Right ventricle myocardium superior (tissue), 1 donor: ENCODE data around the gene NOL3. TPM values are rescaled to one million over a fixed set of nuclear protein-coding genes. Genes with fewer than 3 reads are reported as not detected.

Experiments
- ATAC-seq: fragments of 200-7000 bp; cut with Tn5 transposase; one replicate; pipeline ENCODE4 v1.9.1; 2020; ENCODE audit warnings: mild to moderate bottlenecking; ENCODE audit not compliant: poor library complexity
- DNase-seq: peaks from one replicate; pipeline ENCODE4 v3.0.0-alpha.2; 2020
- intact Hi-C: fragments of 100-400 bp; cut with DNase I; formaldehyde crosslinking; loops from one replicate; pipeline ENCODE4 v1.11.2; 2022
- total RNA-seq: library from RNA; stranded (reverse); fragmentation: NEBNext Ultra II Directional; extraction: Animal tissue kit (Norgen Biotek cat#: 25700); gene quantifications from one replicate; pipeline ENCODE4 v1.2.1, GENCODE V29; 2021
- donor health status: DM: no; HTN: yes; CAD: no; lungs with severe emphysema.

Gene NOL3
- total RNA-seq, 1 donor from 2014 or later = 105 TPM

DNA sequence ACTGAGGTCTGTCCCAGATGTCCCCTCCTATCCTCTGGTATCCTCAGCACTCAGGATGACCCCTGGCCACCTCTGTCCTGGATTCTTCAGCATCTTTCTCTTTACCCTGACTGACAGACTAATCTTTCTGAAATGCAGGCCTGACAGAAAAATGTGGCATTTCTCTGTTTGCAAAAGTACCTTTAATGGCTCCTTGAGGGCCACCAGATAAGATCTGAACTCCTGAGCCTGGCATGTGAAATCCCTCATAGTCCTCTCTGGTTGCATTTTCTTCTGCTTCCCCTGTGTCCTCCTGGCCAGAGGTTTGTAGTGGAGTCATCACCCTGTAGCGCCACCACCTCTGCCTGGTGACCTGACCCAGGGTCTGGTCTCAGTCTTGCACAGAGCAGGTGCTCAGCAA, 26.5 kb downstream of the NOL3 start:
- DNase-seq = no peak
- ATAC-seq = no peak
- intact Hi-C loops = no loop called here

DNA sequence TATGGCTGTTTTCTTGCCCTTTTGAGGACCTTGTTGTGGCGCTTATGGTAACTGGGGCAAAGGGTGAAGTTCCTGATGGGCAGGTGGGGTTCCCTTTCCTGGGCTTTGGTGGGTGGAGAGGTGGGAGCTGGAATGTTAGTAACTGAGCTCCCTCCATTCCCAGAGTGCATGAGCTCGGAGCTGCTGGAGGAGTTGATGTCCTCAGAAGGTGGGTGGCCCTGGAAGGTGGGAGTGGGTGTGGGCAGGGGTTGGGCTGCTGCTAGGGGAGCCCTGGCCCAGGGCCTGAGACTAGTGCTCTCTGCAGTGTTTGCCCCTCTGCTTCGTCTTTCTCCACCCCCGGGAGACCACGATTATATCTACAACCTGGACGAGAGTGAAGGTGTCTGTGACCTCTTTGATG, 27.4 kb downstream of the NOL3 start:
- DNase-seq = no peak
- intact Hi-C loops = no loop called here
- no peak for ATAC-seq

DNA sequence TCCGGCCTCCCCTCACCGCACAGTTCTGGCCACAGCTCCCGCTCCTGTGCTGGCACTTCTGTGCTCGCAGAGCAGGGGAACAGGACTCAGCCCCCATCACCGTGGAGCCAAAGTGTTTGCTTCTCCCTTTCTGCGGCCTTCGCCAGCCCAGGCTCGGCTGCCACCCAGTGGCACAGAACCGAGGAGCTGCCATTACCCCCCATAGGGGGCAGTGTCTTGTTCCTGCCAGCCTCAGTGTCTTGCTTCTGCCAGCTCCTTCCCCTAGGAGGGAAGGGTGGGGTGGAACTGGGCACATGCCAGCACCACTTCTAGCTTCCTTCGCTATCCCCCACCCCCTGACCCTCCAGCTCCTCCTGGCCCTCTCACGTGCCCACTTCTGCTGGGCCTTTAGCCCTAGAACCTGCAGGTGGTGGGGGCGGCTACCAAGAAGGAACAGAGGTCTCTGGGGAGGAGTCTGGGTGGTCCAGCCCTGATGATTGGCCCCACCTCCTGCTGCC, 27.9 kb downstream of the NOL3 start:
- ATAC-seq (peak; percentile 47), DNase-seq (peak; percentile 60)
- intact Hi-C loops = no loop called here

DNA sequence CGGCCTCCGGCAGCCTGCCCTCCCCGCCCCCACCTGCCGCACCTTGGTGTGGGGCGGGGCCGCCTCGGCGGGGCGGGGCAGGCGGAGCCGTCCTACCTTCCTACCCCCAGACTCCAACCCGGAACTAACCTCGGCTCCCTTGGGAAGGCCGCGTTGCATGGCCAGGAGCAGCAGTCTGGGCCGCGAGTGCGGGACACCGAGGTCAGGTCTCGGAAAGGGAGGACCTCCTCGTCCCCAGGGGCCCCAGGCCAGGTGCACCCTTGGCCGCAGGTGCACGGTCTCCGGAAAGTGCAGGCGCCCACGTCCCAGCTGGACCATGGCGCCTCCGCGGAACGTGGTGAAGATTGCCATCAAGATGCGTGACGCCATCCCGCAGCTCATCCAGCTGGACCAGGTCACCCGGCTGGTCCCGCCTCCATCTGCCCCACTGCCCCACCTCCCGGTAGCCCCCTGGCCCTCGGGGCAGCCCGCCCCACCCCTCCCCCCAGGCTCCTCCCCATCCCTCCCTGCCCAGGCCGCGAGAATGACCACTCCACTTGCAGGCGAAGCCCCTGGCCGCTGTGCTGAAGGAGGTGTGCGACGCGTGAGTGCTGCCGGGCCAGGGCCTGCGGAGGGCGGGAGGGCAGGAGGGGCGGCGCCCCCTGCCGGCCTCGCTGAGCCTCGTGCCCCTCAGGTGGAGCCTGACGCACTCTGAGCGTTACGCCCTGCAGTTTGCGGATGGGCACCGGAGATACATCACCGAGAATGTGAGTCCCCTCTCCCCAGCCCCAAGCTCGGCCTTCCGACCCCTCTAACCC, 28.9 kb downstream of the NOL3 start, which contains the start of gene ELMO3:
Gene ELMO3 (plus strand): TSS at position 121 of the 797 bp plus-strand sequence. CDS start 196 bp downstream, at position 317.
- no peak for DNase-seq
- intact Hi-C loops = no loop called here
- peak; percentile 37 for ATAC-seq

DNA sequence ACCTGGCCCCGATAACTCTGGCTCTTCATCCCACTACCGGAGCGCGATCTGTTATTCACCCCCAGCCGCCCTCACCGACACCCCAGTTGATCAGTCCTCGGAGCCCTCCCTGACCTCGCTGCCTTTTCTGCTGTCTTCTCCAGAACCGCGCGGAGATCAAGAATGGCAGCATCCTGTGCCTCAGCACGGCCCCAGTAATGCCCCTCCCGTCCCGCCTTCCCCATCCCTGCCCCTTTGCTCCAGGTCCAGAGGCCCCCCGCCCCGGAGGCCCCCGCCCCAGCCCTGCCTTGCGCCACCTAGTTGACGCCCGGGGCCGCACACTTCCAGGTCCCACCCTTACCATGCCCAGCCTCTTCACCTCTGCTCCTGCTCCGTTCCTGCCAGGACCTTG, 29.5 kb downstream of the NOL3 start:
- peak; percentile 19 for ATAC-seq
- intact Hi-C loops = no loop called here

DNA sequence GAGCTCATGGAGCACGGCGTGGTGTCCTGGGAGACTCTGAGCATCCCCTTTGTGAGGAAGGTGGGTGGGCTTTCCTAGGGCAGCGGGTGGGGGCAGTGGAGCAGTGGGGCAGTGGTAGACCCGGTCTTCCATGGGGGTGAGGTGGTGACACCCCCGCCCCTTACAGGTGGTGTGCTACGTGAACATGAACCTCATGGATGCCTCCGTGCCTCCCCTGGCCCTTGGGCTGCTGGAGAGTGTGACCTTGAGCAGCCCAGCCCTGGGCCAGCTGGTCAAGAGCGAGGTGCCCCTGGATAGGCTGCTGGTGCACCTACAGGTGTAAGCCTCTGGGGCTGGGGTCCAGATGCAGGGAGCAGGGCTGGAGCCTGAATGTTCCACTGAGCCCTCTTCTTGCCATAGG, 30.2 kb downstream of the NOL3 start:
- no peak for ATAC-seq
- no peak for DNase-seq
- intact Hi-C loops = no loop called here

More for the DNA sequence above, 29.5 kb downstream of the NOL3 start:
- DNase-seq = no peak

DNA sequence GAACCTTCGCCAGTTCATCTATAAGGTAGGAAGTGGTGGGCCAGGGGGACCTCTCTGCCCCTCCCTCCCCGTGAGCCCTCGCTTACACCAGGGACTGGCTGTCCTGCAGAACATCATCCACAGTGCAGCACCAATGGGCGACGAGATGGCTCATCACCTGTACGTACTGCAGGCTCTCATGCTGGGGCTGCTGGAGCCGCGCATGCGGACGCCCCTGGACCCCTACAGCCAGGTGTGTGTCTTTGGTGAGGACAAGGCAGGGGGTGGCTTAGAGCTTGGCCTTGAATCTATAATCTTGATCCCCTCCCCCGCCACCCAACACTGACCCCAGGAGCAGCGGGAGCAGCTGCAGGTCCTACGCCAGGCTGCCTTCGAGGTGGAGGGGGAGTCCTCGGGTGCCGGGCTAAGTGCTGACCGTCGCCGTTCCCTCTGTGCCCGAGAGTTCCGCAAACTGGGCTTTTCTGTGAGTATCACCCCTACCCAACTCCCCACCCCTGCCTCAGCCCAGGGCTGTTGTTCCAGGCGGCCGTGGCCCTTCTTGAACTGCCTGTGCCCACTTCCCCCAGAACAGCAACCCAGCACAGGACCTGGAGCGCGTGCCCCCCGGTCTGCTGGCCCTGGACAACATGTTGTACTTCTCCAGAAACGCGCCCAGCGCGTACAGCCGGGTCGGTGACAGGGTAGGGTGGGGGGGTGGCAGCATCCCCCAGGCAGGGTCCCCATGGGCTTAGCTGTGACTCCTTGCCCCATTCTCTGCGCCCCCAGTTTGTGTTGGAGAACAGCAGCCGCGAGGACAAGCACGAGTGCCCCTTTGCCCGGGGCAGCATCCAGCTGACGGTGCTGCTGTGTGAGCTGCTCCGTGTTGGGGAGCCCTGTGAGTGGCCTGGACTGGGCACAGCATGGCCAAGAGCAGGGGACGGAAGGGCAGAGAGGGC, 31.3 kb downstream of the NOL3 start:
- intact Hi-C loops = no loop called here
- DNase-seq (no peak), ATAC-seq (no peak)

DNA sequence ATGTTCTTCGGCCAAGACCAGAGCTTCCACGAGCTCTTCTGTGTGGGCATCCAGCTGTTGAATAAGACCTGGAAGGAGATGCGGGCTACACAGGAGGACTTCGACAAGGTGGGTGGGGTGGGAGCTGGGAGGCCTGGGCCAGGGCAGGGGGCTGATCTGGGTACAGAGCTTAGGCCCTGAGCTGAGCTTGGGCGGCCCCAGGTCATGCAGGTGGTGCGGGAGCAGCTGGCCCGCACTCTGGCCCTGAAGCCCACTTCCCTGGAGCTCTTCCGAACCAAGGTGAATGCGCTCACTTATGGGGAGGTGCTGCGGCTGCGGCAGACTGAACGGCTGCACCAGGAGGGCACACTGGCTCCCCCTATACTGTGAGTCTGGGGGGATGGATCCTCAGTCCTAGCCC, 32.1 kb downstream of the NOL3 start:
- DNase-seq (no peak), ATAC-seq (no peak)
- intact Hi-C loops = no loop called here

DNA sequence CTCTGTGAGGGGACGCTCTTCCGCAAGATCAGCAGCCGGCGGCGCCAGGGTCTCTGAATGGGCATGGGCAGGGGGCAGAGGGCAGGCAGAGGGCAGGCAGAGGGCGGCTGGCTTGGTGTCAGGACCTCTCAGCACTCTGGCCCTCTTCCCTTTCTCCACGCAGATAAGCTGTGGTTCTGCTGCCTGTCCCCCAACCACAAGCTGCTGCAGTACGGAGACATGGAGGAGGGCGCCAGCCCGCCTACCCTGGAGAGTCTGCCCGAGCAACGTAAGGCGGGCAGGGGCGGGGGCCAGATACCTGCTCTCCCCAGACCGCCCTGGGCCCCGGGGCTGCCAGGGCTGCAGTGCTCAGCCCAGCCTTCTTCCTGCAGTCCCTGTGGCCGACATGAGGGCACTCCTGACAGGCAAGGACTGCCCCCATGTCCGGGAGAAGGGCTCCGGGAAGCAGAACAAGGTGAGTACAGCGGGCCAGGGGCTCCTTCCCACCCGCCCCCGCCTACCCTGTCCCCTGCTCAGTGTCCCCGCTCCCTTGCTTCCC, 32.7 kb downstream of the NOL3 start:
- ATAC-seq (no peak), DNase-seq (no peak)
- intact Hi-C loops = no loop called here

DNA sequence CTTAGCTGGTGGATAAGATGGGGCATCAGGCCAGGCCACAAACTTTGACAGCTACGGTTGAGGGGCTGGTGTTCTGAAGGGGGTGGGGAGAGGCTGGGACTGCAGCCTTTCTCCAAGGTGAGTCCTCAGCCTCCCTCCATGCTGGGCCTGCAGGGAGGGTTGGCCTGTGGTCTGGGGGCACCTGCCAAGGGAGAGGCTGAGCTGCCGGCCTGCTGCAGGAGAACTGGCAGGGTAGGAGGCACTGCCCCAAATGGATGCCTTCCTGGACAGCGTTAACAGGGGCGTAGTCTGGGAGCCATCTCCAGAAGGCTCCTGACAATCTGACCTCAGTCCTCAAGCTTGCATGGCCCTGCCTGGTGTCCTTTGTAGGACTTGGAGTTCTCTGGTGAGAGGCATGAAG, 33.7 kb downstream of the NOL3 start:
- no peak for DNase-seq
- intact Hi-C loops = no loop called here
- no peak for ATAC-seq

DNA sequence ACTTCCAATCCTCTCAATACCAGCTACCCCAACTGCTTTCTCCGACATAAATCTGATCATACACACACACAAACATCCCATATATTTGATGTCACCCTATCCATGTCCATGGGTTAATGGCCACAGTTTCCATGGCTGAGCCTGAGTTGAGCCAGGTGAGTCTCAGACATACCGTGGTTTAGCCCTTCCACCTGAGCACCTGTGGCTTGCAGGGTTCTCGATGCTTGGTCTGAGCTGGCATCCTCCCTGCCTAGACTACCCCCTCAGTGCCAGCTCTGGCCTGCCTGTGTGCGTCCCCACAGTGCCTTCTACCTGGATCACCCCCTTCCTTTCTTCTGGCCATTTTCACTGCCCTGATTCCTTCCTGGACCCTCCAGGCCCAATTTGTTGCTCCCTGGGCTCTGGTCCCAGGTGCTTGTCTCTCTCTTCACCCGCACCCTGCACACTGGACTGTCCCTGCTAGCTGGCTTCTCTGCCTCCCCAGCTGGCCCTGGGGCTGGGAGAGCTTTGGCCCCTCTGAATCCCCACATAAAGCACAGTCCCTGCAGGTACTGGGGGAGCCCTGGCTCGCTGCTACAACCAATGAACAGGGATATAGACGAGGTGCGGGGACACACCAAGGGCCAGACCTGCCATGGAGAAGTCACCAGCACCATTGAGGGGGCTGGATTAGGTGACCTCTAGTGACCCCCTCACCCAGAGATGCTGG, 35.9 kb downstream of the NOL3 start:
- no peak for ATAC-seq
- DNase-seq = no peak
- intact Hi-C loops = no loop called here

DNA sequence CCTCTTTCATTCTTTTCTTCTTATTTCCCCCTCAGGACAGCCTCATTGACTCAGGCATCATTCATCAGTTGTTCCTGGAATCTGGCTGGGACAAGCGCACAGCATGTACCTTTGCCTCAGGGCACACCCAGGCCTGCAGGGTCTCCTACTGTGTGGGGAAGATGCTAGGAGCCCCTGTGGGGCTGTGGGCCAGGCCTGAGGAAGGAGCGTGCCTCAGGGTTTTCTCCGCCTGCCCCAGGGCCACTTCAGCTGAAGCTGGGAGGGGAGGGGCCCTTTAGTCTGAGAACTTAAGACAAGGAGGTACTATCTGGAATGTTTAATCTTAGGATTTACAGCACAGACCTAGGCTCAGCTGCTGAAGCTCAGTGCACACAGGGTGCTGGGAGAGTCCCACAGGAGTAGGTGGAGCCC, 36.5 kb downstream of the NOL3 start:
- intact Hi-C loops = no loop called here
- ATAC-seq = no peak
- no peak for DNase-seq

DNA sequence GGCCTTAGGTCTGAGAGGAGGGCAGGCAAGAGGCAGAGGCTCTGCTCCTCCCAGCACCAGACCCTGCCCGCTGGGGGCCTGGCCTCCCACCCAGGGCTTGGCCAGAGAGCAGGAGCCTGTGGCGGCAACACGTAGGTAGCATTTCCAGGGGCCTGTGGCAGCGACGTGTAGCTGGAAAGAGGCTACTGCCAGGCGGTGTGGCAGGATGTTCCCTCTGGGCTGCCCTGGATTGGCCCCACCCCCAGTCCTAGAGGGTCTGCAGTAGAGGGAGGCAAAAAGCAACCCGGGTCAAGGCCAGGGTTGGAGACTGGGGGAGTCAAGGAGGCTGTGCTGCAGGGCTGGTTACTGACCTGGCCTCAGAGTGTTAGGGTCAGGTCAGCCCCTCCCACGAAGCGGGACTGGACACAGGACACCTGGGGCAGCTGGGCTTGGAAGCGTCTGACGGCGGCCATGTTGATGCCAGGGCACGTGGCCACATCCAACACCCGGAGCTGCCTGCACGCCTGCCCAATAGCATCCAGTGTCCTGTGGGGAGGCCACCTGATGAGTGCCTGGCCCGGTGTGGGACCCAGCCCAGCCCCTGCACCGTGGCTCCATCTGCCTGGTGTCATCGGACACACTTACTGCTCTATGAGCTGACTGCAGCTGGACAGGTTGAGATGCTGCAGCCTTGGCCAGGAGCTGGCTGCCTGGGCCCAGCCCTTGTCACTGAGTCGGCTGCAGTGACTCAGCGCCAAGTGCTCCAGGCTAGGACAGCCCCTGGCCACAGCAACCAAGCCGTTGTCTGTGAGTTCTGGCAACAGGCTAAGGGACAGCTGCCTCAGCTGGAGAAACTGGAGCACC, 37.1 kb downstream of the NOL3 start:
- ATAC-seq (no peak), DNase-seq (no peak)
- intact Hi-C loops = no loop called here

DNA sequence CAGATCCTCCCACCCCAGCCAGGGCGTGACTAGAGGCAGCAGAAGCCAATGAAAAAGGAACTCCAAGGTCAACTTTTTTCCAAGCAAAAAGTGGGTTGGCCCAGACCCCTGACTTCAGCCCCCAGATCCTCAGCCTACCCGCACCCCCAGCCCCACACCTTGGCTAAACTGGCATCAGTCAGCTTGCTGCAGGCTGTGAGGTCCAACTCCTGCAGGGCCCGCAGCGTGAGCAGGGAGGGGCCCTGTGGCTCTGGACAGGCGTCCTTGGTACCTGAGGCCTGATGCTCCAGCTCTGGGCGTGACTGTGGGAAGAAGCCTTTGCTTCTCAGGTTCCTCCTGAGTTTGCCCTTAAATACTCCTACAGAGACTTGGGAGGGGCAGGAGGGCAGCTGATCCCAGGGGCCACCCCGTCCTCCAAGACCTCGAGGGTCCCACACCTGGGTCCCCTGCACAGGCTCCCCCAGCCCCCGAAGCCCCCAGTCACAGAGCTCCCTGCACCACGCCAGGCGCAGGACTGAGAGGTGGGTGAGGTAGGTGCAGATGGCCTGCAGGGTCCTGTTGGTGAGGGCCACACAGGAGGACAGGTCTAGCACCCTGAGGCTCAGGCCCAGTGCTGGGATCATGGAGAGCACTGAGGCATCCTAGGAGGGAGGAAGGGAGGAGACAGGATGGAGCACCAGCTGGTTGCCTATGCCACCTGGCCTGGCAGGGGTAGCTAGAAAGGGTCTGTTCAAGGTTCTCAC, 38.0 kb downstream of the NOL3 start:
- intact Hi-C loops = no loop called here
- no peak for DNase-seq

DNA sequence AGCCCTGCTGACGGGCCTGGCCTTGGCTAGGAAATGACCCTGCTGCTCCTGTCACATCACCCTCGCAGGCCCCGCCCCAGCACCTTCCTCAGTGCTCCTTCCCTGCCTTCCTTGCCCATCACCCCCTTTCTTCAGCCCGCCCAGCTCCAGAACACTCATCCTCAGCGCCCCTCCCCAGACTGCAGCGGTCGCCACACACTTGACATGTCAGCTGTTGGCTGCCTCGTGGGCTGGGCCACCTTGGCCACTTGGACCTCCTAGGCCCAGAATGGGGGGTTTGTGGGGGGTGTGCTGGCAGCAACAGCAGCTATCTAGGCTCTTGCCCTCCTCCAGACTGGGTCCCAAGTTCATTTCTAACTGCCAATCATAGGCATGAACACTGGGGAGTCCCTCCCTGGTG, 39.2 kb downstream of the NOL3 start:
- ATAC-seq (no peak), DNase-seq (no peak)
- intact Hi-C loops = no loop called here

More for the DNA sequence above, 38.0 kb downstream of the NOL3 start:
- no peak for ATAC-seq

DNA sequence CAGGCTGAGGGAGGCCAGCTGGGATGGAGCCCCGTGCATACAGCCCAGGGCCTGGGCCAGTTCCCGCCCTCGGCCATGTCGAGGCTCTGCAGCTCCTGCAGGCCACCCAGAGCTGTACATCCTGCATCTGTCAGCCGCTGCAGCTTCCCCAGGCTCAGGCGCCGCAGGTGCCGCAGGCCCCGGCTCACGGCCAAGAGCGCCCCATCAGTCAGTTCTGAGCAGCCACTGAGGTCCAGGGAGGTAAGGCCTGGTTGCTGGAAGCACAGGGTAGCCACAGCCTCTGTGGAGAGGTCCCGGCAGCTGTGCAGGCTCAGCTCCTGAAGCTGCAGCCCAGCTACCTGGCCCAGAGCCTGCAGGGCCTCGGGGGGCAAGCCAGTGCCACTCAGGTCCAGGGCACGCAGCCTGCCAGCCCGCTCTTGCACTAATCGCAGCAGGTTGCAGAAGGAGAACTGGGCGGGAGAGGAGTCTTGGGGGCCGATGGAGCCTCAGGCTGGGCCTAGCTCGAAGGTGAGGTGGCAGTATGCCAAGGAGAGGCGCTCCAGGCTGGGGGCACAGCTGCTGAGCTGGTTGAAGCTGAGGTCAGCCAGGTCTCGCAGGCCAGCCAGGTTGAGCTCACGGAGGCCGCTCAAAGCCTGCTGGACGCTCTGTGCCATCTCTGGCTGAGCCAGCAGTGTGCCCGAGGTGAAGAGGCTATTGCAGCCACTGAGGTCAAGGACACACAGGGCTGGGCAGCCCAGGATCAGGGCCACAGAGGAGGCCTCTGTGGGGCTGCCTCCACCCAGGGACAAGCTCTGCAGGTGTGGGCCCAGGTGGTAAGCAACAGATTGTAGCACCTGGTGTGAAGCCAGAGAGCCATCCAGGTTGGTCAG, 40.0 kb downstream of the NOL3 start:
- DNase-seq = no peak
- intact Hi-C loops = no loop called here
- ATAC-seq = no peak
